ACC112 (cell line): ENCODE data around the gene OPA3.

Experiments used
- H2AFZ ChIP-seq: fragments of 200-600 bp; sonication (generic); one replicate; pipeline ENCODE4 v1.6.0; 2017; ENCODE audit warnings: antibody characterized with exemption, low read length; ENCODE audit not compliant: unreplicated experiment
- H3K27ac ChIP-seq: fragments of 200-600 bp; sonication (generic); 2 replicates; pipeline ENCODE4 v1.5.1; 2014; ENCODE audit warnings: low read depth, mild to moderate bottlenecking, antibody characterized with exemption, low read length, moderate library complexity
- H3K27me3 ChIP-seq: fragments of 200-600 bp; sonication (generic); 2 replicates; pipeline ENCODE4 v1.6.1; 2014; ENCODE audit warnings: mild to moderate bottlenecking, antibody characterized with exemption, low read length, moderate library complexity, mixed read lengths; ENCODE audit not compliant: insufficient read depth
- H3K36me3 ChIP-seq: fragments of 200-600 bp; sonication (generic); 2 replicates; pipeline ENCODE4 v1.6.1; 2016; ENCODE audit warnings: mild to moderate bottlenecking, antibody characterized with exemption, low read length, moderate library complexity, mixed read lengths; ENCODE audit not compliant: insufficient read depth
- H3K4me1 ChIP-seq: fragments of 200-600 bp; sonication (generic); one replicate; pipeline ENCODE4 v1.6.1; 2016; ENCODE audit warnings: low read length, mixed read lengths; ENCODE audit not compliant: insufficient read depth, unreplicated experiment, control insufficient read depth
- H3K4me3 ChIP-seq: fragments of 200-600 bp; sonication (generic); 2 replicates; pipeline ENCODE4 v1.5.1; 2014; ENCODE audit warnings: mild to moderate bottlenecking, low read depth, low read length
- H3K79me2 ChIP-seq: fragments of 200-600 bp; sonication (generic); one replicate; pipeline ENCODE4 v1.6.0; 2016; ENCODE audit warnings: low read length; ENCODE audit not compliant: control insufficient read depth, unreplicated experiment, insufficient read depth

OPA3 gene

GRCh38 chr19:45508417-45508860, 76.2 kb downstream of the OPA3 start:
- no peaks in the 10 kb centered on the region for H3K27me3 ChIP-seq
- no peak overlapping the region for H2AFZ ChIP-seq
- peaks cover 12% of the 10 kb centered on the region for H3K4me1 ChIP-seq
- H3K36me3 ChIP-seq = no peaks in the 10 kb centered on the region
- peaks cover 54% of the 10 kb centered on the region for H3K79me2 ChIP-seq
- H3K4me3 ChIP-seq = peak overlapping the region; percentile 89
- H3K27ac ChIP-seq = peak overlapping the region; percentile 54; the same call in 1 of the 2 replicates

GRCh38 chr19:45507872-45508416, 76.7 kb downstream of the OPA3 start:
- H3K36me3 ChIP-seq = no peaks in the 10 kb centered on the region
- H2AFZ ChIP-seq = no peak overlapping the region
- peak overlapping the region; percentile 89 for H3K4me3 ChIP-seq
- H3K79me2 ChIP-seq = peaks cover 51% of the 10 kb centered on the region
- peaks cover 12% of the 10 kb centered on the region for H3K4me1 ChIP-seq
- peak overlapping the region; percentile 57 for H3K27ac ChIP-seq
- H3K27me3 ChIP-seq = no peaks in the 10 kb centered on the region

- Histone ChIP-seq H3K4me3 (peak within 1 kb of the TSS; percentile 89), H3K4me1 (peaks cover 12% of the 10 kb centered on the region), H2AFZ (peak within 1 kb of the TSS; percentile 89), H3K36me3 (no peaks in the 10 kb centered on the region), H3K79me2 (peaks cover 48% of the 10 kb centered on the region), H3K27me3 (no peaks in the 10 kb centered on the region), H3K27ac (peak within 1 kb of the TSS; percentile 71)
Observed at GRCh38 chr19:45506989-45507871, 77.4 kb downstream of the OPA3 start, which contains the start of gene VASP. Gene VASP (plus strand): TSS chr19:45507479. CDS start chr19:45507772, 293 bp downstream.

GRCh38 chr19:45506246-45506988, 78.2 kb downstream of the OPA3 start:
- Histone ChIP-seq H3K36me3 (no peaks in the 10 kb centered on the region), H3K27me3 (no peaks in the 10 kb centered on the region), H3K27ac (peak overlapping the region; percentile 71), H3K4me1 (peaks cover 12% of the 10 kb centered on the region), H2AFZ (peak overlapping the region; percentile 89), H3K79me2 (peaks cover 40% of the 10 kb centered on the region), H3K4me3 (peak overlapping the region; percentile 89)

GRCh38 chr19:45505996-45506245, 78.7 kb downstream of the OPA3 start:
- H3K27ac ChIP-seq = peak overlapping the region; percentile 71
- H3K27me3 ChIP-seq = no peaks in the 10 kb centered on the region
- H3K4me3 ChIP-seq = peak overlapping the region; percentile 89
- peak overlapping the region; percentile 89 for H2AFZ ChIP-seq
- peaks cover 35% of the 10 kb centered on the region for H3K79me2 ChIP-seq
- H3K4me1 ChIP-seq = peaks cover 12% of the 10 kb centered on the region
- H3K36me3 ChIP-seq = no peaks in the 10 kb centered on the region

- H2AFZ ChIP-seq = no peak overlapping the region
- H3K27me3 ChIP-seq = no peaks in the 10 kb centered on the region
- H3K4me1 ChIP-seq = peaks cover 12% of the 10 kb centered on the region
- H3K79me2 ChIP-seq = peaks cover 30% of the 10 kb centered on the region
- H3K4me3 ChIP-seq = no peak overlapping the region
- peak overlapping the region; percentile 71 for H3K27ac ChIP-seq
- H3K36me3 ChIP-seq = no peaks in the 10 kb centered on the region
Observed at GRCh38 chr19:45505151-45505995, 79.2 kb downstream of the OPA3 start.

GRCh38 chr19:45503909-45504308, 80.7 kb downstream of the OPA3 start:
- H3K27ac ChIP-seq = no peak overlapping the region
- H3K79me2 ChIP-seq = peaks cover 17% of the 10 kb centered on the region
- H3K4me1 ChIP-seq = peaks cover 8% of the 10 kb centered on the region
- H3K27me3 ChIP-seq = no peaks in the 10 kb centered on the region
- no peaks in the 10 kb centered on the region for H3K36me3 ChIP-seq
- no peak overlapping the region for H3K4me3 ChIP-seq
- H2AFZ ChIP-seq = no peak overlapping the region

GRCh38 chr19:45502111-45502510, 82.5 kb downstream of the OPA3 start:
- no peaks in the 10 kb centered on the region for H3K79me2 ChIP-seq
- no peak overlapping the region for H2AFZ ChIP-seq
- H3K36me3 ChIP-seq = no peaks in the 10 kb centered on the region
- no peak overlapping the region for H3K27ac ChIP-seq
- H3K4me3 ChIP-seq = no peak overlapping the region
- peaks cover 11% of the 10 kb centered on the region for H3K4me1 ChIP-seq
- H3K27me3 ChIP-seq = no peaks in the 10 kb centered on the region

GRCh38 chr19:45501730-45502014, 82.9 kb downstream of the OPA3 start:
- no peaks in the 10 kb centered on the region for H3K36me3 ChIP-seq
- no peaks in the 10 kb centered on the region for H3K27me3 ChIP-seq
- H3K4me1 ChIP-seq = peaks cover 11% of the 10 kb centered on the region
- H2AFZ ChIP-seq = no peak overlapping the region
- no peak overlapping the region for H3K27ac ChIP-seq
- H3K79me2 ChIP-seq = no peaks in the 10 kb centered on the region
- H3K4me3 ChIP-seq = no peak overlapping the region
